Stimulated activated CD8-positive, alpha-beta memory T cell treated with anti-CD3 and anti-CD28 coated beads, Interleukin-7, amount 100 ng/mL, for 4 hours (primary cell): Measurements from ENCODE around the gene DCLK1.
"Not testable (repeated sequence)": the region's sequence is repeated elsewhere in the genome, so short reads cannot be mapped to it uniquely, and the experiment has no call there.

Experiments used
- DNase-seq, 2 donors: peaks; one replicate each; pipeline ENCODE4 v3.0.0-alpha.2; 2020; ENCODE audit warnings: low read depth in 2 of 2

DCLK1 gene

DNA sequence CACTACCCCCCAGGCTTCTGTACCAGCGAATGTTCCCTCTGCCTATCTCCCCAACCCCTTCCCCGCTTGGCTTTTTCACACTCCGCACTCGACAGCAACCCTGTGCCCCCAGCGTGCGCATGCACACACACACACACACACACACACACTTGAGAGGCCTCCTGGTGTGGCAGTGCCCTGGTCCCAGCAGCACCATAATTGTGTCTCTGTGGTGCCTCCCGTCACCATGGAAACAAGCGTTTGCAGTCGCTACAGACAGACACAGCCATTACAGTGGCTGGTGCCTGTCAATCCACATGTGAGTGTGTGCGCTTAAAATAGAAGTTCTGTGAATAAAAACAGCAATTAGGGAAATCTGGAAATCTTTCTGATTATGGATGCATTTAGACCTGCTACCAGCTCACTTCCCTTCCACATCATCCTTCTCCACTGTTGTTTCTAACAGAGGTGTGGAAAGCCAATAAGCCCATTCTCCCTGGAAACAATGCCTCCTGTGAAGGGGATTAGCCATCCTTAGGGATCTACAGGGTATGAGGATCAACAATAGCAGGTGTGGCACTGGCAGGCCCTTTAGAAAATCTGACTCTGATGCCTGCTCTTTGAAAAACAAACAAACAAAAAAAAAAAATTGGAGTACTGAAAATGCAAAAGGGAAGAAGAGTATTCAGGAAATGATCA lies 146.3 kb downstream of the DCLK1 start:
- no peak for DNase-seq

DNA sequence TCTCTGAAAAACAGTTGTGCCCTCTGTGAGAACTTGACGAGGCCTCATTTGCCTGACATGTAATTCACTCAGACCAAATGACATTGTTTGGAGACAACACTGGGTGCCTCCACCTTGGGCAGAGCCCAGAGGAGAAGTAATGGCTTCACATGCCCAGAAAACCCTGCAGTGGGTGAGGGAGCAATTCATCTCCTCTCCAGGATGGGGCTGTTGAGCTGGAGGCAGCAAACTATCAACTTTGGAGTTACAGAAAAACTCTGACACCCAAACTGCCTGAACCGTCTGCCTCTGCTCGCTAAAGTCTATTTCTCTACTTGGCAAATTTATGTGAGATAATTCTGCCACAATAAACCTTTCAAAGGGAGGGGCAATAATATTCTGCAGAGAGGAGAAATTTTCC lies 146.9 kb downstream of the DCLK1 start:
- DNase-seq: no peak

DNA sequence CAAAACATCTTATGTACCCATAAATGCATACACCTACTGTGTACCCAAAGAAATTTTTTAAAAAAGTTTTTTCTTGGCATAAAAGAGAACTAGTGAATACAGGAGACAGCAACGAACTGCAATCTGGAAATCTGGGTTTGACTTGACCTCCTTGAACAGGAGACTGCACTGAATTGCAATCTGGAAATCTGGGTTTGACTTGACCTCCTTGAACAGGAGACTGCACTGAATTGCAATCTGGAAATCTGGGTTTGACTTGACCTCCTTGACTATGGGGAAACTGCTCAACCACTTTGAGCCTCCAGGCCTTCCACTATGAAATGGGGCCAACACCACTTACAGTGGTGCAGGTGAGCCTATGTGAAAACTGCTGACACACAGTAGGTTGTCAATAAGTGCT lies 147.5 kb downstream of the DCLK1 start:
- DNase-seq: not testable (repeated sequence)

DNA sequence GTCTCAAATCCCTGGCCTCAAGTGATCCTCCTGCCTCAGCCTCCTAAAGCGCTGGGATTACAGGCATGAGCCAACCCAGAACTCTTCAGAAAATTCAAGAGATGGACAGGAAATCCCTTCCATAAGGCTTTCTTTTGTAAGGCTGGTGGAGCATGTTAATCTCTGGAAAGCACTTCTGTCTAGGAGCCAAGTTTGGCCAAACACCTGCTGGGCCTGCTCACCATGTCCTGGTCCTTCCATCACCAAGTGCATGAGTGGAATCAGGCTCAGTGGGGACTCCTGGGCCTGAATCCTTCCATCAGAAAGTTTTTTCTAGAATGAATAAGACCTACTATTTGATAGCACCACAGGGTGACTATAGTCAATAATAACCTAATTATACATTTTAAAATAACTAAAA lies 148.0 kb downstream of the DCLK1 start:
- no peak for DNase-seq

- no peak for DNase-seq
Measured at GRCh38 chr13:35979361-35979951, 151.7 kb downstream of the DCLK1 start.

- DNase-seq: no peak
Measured at GRCh38 chr13:35978607-35979316, 152.4 kb downstream of the DCLK1 start.

DNA sequence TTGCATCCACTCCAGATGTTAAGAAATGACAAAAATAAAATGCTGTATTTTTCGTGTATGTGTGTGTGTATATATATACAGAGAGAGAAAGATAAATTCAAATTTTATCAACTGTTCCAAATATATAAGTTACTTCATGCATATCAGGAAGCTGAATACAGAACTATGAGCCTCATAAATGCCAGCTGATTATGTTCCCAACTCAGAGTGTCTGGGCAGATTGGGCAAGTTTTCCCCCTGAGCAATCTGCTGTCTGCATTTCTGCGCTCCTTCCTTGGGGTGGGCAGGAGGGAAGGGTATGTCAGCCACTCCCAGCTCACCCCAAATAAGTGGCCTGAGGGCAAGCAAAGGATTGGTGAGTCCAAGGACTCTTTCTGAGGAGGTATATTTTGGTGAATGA lies 154.1 kb downstream of the DCLK1 start:
- DNase-seq: no peak

DNA sequence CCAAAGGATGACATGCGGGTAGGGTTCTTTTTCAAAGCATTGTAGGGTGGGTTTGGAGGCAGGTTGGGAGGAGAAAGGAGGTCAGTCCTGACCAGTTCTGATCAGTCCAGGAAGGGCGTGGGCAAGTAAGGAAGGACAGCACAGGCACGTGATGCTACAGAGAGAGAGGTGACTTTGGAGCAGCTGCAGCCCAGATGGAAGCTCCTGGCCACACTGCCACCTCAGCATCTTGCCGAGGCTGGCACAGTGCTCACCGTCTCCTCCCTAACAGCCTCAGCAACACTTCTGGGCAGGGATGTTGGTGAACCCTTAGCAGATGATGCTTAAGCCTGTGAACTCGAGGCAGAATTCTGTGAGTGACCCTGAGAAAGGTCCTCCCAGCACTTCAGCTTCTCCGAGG lies 155.1 kb downstream of the DCLK1 start:
- DNase-seq: no peak

DNA sequence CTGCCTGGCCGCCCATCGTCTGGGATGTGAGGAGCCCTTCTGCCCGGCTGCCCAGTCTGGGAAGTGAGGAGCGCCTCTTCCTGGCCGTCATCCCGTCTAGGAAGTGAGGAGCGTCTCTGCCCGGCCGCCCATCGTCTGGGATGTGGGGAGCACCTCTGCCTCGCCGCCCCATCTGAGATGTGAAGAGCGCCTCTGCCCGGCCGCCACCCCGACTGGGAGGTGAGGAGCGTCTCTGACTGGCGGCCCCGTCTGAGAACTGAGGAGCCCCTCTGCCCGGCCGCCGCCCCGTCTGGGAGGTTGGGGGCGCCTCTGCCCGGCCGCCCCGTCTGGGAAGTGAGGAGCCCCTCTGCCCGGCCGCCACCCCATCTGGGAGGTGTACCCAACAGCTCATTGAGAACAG lies 164.2 kb downstream of the DCLK1 start:
- not testable (repeated sequence) for DNase-seq

- DNase-seq: no peak
Measured at GRCh38 chr13:35966024-35966423, 165.2 kb downstream of the DCLK1 start.

DNA sequence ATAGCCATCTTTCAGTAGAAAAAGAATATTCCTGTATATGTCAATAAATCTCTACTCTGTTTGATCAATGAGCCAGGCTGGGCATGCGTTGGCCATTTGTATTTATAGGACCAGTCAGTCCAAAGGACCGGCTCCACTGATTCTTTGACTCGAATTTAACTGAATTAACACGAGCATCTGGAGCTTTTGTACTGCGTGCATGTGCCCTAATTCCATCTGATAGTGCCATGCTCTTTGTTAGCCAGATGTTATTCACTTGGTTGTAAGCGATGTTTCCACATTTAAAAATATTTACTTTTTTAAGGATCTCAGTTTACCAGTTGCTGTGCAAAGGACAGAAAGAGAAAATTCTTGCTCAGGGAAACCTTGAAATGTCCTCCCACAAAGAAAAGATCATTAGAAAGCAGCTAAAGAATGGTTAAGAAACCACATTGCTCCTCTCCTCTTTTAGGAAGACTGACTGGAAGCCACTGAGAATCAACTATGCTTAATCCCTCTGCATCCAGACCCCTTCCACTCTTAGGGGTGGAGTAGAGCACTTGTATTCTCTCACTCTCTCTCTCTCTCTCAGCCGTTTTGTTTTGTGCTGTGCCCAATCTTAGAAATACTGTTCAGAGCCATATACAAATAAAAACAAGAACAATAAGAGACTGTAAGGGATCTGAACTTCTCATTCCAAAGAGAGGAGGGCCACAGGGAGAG lies 165.8 kb downstream of the DCLK1 start:
- DNase-seq: no peak

DNA sequence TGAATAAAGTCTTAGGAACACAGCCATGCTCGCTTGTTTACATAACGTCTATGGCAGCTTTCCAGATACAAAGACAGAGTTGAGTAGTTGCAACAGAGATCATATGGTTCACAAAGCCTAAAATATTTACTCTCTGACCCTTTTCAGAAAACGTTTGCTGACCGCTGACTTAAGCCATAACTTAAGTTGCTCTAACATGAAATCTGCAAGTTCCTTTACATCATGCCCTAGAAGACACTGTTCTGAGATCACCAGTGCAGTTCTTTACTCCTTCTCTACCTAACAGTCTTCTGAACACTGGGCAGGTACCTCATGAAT lies 166.4 kb downstream of the DCLK1 start:
- DNase-seq: no peak

- DNase-seq: no peak
Measured at GRCh38 chr13:35964011-35964862, 166.9 kb downstream of the DCLK1 start.

- DNase-seq: no peak
Measured at GRCh38 chr13:35961461-35962220, 169.5 kb downstream of the DCLK1 start.

GRCh38 chr13:35961002-35961401 lies 170.2 kb downstream of the DCLK1 start:
- DNase-seq: no peak

GRCh38 chr13:35957996-35958395 lies 173.2 kb downstream of the DCLK1 start:
- DNase-seq: no peak

DNA sequence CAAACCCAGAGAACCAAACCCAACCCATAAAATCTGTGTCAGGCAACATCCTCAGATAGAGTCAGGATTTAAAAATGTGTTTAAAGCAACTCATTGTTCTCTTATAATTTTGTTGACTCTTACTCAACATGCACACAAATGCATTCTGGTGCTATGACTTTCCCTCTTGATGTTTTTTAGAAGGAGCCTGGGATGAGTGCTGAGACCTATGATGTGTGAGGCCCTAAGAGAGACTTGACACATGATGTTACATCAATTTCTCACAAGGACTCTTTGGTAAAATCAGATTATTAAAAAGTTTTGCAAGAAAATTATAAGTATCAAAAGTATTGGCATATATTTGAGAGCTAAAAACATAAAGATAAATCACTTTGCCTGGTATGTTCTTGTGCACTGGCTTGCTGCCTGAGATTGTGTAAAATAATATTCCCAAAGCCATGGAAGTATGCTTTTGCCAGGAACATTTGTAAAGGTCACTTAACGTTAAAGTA lies 173.9 kb downstream of the DCLK1 start:
- DNase-seq: no peak

- DNase-seq: no peak
Measured at GRCh38 chr13:35956074-35956473, 175.1 kb downstream of the DCLK1 start.

- no peak for DNase-seq
Measured at GRCh38 chr13:35954207-35954560, 177.0 kb downstream of the DCLK1 start.

- no peak for DNase-seq
Measured at GRCh38 chr13:35953537-35954206, 177.5 kb downstream of the DCLK1 start.
